GM18867 (cell line): ENCODE data around the gene HDAC4.

Experiments used
- ATAC-seq: cut with Tn5 transposase; IDR thresholded peaks from one replicate; pipeline ENCODE4 v1.9.1; 2021; ENCODE audit warnings: mild to moderate bottlenecking, moderate library complexity; ENCODE audit not compliant: unreplicated experiment

The HDAC4 gene

GRCh38 chr2:239244625-239245024, 156.2 kb downstream of the HDAC4 start:
- ATAC-seq, result no peak

DNA sequence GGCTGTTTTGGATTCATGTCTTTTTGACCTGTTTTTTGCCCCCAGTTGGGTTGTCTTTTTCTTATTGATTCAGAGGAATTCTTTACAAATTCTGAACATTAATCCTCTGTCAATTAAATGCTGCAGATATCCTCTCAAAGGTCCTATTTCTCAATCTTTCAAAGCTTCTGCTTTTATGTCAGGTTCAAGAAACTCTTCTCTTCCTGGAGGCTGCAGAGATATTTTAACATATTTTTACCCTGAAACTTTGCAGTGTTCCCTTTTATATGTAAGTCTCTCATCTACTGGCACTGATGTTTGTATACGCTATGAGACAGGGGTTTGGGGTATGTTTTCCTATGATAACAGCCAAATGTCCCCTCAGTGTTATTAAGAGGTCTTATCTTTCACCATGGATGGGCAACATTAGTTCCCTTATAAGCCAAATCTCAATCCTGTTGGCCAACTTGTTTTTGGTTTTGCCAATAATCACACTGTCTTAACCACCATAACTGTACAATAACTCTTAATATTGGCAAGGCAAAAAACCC, 159.3 kb downstream of the HDAC4 start:
- ATAC-seq, result no peak

DNA sequence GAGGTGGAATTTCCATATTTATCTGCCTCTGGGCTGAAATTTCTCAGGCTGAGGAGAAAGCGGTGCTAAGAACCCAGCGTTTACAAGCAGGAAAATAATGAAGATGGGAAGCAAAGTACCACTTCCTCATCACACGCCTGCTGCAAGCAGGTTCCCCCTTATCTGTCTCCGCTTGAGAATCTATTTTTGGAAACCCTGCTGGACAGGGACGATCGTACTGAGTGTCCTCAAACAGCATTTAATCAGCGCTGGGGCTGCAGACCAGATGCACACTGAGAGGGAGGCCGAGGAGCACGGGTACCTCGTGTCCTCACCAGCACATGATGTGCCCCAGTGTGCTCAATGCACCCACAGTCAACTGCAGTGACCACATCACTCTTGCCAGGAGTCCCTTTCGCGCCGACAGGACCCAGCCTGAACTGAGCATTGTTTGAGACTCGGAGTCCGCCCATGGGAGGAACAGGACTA, 160.4 kb downstream of the HDAC4 start:
- no peak for ATAC-seq

DNA sequence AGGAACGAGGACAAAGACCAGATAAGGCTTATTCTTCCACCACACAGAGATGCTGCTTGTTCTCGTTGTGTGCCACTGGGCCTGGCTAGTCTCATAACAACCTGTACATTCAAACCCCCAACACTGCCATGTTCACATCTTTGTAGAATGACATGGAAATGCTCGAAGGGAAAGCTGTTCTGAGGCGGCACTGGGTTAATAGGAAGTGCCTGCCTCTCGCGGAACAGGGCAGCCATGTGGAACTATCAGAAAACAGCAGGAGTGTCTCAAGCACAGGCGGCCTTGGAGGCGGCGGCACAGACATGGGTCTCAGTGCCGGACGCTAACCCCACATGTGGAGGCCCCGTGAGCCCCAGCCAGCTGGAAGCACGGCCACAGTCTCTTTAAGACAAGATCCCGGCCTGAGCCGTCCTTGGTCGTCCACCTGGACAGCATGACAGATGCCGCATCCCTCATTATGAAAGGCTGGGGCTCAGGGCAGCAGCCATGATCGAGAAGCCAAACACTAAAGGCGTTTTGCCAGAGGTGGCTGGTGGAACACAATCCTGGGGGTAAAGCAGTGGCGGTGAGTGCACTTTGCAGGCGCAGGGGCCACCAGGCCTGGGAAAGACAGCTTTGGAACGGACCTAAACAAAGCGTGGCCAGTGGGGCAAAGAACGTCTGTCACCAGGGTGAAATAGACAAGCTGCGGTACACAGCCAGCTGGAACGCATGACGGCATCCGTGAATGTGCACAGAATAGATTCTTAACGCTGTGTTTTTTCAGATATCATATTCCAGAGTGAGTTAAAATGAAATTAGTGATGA, 161.0 kb downstream of the HDAC4 start:
- no peak for ATAC-seq

DNA sequence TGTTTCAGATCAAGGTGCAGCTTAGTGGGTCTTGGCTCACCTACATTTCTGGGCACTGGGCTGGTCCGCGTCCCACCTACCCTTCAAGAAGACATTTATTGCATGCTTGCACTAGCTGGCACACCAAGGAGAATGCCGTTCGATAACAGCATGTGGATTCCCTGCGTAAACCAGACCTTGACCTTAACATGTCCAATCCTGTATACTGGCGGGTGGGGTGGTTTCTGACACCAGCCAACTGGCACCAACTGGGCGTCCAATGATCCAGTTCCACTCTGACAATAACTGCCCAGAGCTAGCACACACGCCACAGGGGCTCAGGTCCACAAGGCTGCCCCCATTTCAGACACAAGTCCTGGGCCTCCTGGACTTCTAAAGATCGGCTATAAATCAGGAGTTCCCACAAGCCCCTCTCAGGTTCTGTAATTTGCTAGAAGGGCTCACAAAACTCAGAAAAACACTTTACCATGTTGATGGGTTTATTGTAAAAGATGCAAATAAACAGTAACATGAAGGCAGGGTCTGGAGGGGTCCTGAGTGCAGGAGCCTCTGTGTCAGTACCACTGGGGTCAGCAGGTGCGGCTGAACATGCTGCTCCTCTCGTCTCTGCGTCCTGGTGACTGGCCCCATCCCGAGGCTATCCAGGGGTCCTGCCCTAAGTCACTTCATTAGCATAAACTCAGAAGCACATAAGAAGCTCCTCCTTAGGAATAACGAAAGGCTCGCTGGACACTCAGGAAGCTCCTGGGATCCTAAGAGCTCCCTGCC, 161.8 kb downstream of the HDAC4 start:
- no peak for ATAC-seq

GRCh38 chr2:239238381-239238780, 162.4 kb downstream of the HDAC4 start:
- no peak for ATAC-seq

GRCh38 chr2:239236808-239237205, 164.0 kb downstream of the HDAC4 start:
- no peak for ATAC-seq

DNA sequence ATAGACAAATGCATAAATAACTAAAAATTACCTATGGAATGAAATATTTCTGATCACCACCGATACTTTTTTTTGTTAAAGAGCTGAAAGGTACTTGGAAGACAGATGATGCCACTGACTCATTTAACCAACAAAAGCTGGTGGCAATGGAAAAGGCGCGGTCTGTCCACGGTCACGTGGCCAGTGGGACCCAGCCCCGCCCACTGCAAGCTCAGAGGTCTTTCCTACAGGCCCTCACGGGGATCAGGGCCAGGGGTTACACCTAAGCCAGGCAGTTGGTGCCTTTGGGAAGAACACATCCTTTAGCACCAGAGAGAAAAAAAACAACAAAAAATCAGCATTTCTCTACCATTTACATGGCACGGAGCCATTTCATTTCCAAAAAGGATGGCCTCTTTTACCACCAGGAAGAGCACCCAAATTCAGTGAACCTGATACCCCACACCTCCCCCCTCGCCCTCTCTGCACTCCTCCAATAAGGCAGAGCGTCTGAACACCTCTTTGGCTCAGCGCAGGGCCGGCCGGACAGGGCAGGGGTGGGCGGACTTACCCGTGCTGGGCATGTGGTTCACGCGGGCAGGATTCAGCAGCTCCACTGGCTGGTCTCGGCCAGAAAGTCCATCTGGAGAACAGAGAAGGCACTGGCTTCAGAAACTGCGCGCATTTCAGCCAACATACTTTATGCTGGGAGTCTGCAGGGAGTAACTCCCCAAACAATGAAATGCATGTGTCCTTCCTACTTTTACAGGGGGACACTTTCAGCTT, 164.6 kb downstream of the HDAC4 start:
- no peak for ATAC-seq

GRCh38 chr2:239235311-239235710, 165.5 kb downstream of the HDAC4 start:
- ATAC-seq, result no peak

DNA sequence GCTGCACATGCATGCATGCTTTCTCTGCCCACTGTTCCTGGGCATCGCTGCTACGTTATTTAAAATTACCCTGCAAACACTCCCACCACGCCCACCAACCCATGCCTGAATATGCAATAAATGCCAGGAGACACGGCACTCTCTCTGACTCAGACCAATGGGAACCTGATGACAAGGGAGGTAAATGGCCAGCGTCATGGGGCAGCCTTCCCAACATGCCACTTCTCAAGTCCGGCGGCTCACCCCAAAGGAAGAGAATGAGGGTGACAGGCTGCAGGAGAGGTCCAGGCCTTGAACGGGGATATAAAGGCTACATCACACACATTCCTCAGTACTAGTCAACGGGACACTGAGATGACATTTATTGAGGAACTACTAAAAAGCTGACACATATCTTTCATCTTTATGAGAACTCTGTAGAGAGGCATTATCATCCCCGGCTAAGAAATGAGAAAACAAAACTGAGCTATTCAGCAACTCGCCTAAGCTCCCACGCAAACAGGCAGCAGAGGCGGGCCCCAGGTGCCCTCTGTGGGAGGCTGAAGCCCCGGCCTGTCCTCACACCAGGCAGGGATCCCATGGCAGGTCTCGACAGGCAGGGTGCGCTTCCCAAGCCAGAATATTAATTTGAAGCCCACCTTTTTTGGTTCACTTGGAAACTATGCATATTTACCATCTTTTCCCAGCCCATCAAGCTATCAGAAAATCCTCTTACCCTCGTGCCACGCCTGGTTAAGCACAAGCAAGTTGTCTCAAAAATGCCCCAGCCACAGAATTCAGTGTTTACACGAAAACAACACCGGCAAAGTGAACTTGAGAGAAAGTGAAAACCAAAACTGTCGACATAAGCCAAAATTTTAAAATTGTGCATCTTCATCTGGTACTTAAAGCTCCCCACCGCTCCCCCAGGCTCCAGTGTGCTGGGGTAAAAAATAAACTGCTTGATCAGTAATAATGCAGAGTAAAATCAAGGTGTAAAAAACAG, 166.3 kb downstream of the HDAC4 start:
- no peak for ATAC-seq

- ATAC-seq, result no peak
Measured at GRCh38 chr2:239233576-239233975, 167.2 kb downstream of the HDAC4 start.

GRCh38 chr2:239232195-239232578, 168.6 kb downstream of the HDAC4 start:
- no peak for ATAC-seq

DNA sequence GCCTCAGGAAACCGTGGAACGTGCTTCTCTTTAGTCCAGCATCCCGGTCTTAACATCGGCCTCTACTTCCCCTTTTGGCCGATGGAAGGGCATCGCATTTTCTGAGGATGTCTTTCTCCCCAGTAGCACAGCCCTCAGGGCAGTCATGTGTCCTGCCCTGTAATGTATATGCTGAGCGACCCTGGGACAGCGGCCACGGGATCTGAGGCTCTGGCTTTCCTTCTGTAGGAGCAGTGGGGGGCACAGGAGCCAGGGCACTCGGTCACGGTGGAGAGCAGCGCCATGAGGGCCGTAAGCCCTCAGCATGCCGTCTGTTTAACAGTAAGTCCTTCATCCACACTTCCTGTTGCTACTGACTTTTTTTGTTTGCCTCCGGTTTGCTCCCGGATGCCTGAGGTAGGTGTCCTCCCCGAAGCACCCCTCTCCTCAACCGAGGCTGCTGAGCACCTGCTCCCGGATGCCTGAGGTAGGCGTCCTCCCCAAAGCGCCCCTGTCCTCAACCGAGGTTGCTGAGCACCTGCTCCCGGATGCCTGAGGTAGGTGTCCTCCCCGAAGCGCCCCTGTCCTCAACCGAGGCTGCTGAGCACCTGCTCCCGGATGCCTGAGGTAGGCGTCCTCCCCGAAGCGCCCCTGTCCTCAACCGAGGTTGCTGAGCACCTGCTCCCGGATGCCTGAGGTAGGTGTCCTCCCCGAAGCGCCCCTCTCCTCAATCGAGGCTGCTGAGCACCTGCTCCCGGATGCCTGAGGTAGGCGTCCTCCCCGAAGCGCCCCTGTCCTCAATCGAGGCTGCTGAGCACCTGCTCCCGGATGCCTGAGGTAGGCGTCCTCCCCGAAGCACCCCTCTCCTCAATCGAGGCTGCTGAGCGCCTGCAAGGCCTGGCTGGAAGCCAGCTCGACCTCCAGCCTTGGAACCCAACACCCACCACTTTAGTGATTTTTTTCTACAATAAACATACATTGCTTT, 169.3 kb downstream of the HDAC4 start:
- no peak for ATAC-seq

GRCh38 chr2:239230318-239231052, 170.3 kb downstream of the HDAC4 start:
- no peak for ATAC-seq

DNA sequence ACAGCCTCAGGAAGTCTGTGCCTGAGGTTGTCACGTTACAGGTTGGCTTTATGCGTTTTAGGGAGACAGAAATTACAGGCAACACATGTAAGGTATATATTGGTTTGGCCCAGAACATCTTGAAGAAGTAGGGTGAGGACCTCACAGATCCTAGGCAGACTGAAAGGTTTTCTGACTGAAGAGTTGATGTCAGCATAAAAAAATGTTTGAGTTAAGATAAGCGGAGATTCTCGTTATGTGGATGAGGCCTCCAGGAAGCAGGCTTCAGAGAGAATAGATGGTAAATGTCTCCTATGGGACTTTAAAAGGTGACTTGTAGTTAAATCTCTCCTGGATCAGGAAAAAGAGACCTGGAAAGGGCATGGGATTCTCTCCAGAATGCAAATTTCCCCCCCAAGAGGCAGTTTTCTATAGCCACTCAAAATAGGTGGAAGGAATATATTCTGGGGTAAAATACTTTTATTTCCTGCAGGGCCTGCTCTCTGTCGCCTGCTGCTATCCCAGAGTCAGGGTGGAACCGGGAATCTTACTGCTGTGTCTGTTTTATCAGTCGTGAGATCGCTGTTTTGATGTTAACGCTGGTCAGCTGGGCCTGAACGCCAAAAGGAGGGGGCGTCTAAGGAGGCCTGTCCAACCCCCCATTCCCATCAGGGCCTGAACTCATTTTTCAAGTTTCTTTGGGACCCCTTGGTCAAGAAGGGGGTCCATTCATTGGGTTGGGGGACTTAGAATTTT, 171.1 kb downstream of the HDAC4 start:
- ATAC-seq, result no peak

GRCh38 chr2:239227661-239228371, 173.0 kb downstream of the HDAC4 start:
- ATAC-seq, result no peak
